NK-92 (cell line): ENCODE data around the gene NMD3.
"Not testable (repeated sequence)": the region's sequence is repeated elsewhere in the genome, so short reads cannot be mapped to it uniquely, and the experiment has no call there.

Experiments
- DNase-seq: peaks from one replicate; lab custom pipeline; 2025; ENCODE audit not compliant: unreplicated experiment; lab: John Stamatoyannopoulos, UW

NMD3 gene

GRCh38 chr3:161220850-161221753 is at the start of gene NMD3:
NMD3 (plus strand) TSS chr3:161221311; CDS start chr3:161222014, 703 bp downstream.
- peak; percentile 32 for DNase-seq

DNA sequence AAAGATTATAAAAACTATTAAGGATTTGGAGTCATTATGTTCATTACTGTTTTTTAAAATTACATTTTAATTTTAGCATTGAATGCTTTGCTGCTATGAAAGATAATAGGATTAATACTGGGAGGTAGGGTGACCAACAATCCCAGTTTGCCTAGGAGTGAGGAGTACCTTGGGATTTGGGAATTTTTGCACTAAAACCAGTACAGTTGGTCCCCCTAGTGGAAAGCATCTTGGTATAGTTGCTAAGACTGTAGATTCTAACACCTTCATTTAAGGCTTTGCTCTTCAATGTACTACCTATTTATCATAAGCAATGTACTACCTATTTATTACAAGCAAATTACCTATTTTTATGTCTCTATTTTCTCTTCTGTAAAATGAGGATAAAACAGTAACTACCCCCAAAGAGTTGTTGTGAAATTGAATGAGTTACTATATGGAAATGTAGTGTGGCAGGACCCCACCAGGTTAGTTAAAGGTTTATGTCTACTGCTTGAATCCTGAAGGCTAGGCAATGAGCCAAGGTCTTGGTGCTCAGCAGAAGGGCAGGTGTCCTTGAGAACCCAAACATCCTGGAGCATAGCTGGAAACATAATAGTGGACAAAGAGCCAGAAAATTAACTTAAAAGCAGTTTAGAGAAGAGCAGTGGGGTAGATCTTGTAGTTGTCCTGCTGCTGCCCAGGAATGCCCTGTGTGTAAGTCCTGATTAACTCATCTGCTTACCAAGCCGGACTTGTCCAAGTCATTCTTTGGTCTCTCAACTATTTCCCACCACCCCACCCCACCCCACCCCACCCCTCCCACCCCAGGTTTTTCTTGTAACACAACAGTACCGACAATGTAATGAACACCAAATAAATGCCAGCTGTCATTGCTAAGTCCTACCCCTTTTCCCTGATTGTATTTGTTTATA is 49.2 kb upstream of the NMD3 start:
- DNase-seq = no peak

GRCh38 chr3:161175506-161175905 is 45.6 kb upstream of the NMD3 start:
- DNase-seq = no peak

DNA sequence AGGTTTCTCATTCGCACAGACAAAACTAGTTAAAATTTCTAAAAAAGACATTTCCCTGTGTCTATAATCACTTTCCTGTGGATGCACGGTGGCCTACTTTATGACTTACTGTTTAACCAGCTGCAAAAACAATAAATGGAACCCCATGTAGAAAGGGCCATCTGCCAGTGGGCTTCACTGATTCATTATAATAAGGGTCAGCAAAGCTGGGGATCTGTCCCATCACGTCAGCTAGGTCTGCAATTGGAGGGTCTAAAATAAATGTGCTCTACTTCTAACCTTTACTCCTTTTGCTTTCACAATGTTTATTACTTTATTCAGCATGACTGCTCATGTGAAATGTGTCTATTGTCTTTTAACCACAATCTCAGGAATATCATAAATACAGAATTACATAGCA is 43.1 kb upstream of the NMD3 start:
- no peak for DNase-seq

- not testable (repeated sequence) for DNase-seq
Measured at GRCh38 chr3:161181371-161181770, 39.7 kb upstream of the NMD3 start.

- no peak for DNase-seq
Measured at GRCh38 chr3:161187046-161187445, 34.1 kb upstream of the NMD3 start.

DNA sequence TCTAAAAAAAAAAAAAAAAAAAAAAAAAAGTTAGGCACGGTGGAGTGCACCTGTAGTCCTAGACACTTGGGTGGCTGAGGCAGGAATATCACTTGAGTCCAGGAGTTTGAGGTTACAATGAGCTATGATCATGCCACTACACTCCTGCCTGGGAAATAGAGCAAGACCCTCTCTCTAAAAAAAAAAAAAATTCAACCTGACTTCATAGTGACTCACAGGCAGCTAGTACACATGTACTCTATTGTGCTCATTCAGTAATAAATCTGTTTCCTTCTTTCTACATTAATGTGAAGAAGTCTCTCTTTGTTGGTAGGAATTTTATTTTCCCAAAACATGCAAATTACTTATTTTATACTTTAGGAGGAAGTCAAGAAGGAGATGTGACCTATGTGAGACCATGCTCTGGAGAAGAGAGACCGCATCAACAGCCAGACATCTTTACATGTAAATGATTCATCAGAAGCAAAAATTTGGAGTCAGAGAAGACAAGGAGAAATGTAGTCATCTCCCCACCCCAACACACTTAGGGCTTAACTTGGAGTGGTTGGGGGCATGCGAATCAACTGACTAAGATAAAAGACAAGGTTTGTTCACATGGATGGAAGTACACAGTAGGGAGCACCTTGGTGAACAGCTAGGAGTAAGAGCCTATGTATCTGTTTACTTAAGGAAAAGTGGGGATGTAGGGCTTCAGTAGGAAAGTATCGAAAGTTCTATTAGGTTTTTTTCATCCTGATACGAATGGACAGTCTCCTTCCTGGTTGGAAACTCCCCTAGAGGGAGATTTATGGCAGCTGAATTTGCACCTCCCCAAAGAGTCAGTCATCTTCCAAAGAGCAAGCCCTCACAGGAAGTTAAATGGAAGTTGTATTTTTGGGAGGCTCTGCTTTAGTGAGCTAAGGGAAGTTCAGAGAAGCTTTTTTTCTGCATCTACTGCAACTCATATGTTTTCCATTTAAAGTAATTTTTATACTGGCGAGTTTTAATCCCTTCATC is 23.0 kb upstream of the NMD3 start:
- no peak for DNase-seq

GRCh38 chr3:161199926-161200325 is 21.2 kb upstream of the NMD3 start:
- no peak for DNase-seq

DNA sequence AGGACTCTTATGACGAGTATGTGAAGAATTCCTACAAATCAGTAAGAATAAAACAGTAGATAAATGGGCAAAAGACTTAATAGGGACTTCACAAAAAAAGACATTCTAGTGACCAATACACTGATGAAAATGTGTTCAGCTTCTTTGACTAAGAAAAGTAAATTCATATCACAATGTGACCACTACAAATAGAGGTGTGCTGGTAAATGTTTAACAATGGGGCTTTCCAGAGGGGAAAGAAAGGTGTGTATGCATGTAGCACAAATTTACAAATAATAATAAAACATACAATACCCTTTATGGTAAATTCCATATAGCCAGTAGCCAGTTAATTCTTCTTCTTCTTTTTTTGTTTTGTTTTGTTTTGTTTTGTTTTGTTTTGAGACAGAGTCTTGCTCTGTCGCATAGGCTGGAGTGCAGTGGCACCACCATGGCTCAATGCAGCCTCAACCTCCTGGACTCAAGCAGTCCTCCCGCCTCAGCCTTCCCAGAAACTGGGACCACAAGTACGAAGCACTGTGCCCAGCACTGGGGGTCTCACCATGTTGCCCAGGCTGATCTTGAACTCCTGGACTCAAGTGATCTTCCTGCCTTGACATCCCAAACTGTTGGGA is 17.5 kb upstream of the NMD3 start:
- DNase-seq = no peak

- DNase-seq = no peak
Measured at GRCh38 chr3:161208931-161209330, 12.2 kb upstream of the NMD3 start.

DNA sequence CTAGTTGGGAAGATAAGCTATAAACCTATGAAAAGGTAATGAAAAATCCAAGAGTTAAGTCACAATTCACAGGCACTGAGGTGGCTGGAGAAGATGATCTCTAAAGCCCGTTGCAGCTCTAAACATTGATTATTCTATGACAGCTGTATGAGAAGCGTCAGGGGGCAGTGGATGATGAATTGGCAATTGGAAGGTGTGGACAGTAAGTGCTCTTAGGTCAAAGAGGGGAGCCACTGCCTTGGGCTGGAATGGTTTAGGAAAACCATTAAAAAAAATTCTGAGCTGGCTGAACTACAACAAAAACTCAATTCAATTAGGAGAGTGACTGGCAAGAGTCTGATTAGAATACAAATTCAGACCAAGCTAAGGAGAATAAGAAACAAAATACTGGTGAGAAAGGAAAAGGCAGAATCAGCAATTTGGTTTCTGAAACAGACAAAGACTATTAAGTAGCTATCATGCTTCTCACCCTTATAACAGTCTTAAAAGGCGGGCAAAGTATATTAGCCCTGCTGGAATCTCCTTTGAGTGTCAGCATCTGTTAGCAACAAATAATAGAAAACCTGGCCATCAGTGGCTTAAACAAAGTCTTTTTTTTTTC is 8.8 kb upstream of the NMD3 start:
- no peak for DNase-seq

GRCh38 chr3:161212906-161213305 is 8.2 kb upstream of the NMD3 start:
- no peak for DNase-seq

- DNase-seq = no peak
Measured at GRCh38 chr3:161213644-161214043, 7.5 kb upstream of the NMD3 start.

- DNase-seq = no peak
Measured at GRCh38 chr3:161215185-161215584, 5.9 kb upstream of the NMD3 start.

- DNase-seq = no peak
Measured at GRCh38 chr3:161217496-161217895, 3.6 kb upstream of the NMD3 start.

DNA sequence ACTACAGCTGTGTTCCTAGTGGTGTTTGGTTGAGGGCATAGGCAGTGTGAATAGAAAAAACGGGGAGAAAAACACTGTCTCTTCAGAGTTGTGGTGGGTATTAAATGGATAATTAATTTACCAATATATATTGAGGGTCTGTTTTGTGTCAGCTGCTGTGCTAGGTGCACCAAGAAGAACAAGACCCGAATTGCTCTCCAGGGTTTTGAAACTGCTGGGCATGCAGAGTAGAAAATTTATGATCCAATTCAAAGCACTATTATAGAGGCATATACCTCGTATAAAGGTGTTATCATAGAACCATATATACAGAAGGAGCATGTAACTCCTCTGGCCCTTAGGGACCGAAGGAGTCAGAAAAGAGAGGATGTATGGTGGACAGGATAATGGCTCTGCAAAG is 1.6 kb upstream of the NMD3 start:
- DNase-seq = no peak

GRCh38 chr3:161221806-161222600 is 892 bp downstream of the NMD3 start:
- DNase-seq = no peak

GRCh38 chr3:161222662-161223061 is 1.6 kb downstream of the NMD3 start:
- no peak for DNase-seq

- DNase-seq = no peak
Measured at GRCh38 chr3:161224786-161225185, 3.7 kb downstream of the NMD3 start.
